ENCODE measurements around the gene AAK1.
A peak's percentile ranks its signal among the peaks of the same experiment; 100 is the strongest.
"Not testable (repeated sequence)": the region's sequence is repeated elsewhere in the genome, so short reads cannot be mapped to it uniquely, and the experiment has no call there.

Gene AAK1

GRCh38 chr2:69592511-69592910 lies 51.0 kb downstream of the AAK1 start:
- no peak for DNase-seq

- DNase-seq = no peak
Observed at GRCh38 chr2:69589973-69590652, 53.4 kb downstream of the AAK1 start.

- DNase-seq = no peak
Observed at GRCh38 chr2:69588945-69589344, 54.6 kb downstream of the AAK1 start.

GRCh38 chr2:69588403-69588802 lies 55.1 kb downstream of the AAK1 start:
- DNase-seq = no peak

GRCh38 chr2:69585855-69586555 lies 57.5 kb downstream of the AAK1 start:
- no peak for DNase-seq

- no peak for DNase-seq
Observed at GRCh38 chr2:69584127-69584889, 59.2 kb downstream of the AAK1 start.

GRCh38 chr2:69583321-69583833 lies 60.2 kb downstream of the AAK1 start:
- DNase-seq = no peak

GRCh38 chr2:69582582-69583176 lies 60.9 kb downstream of the AAK1 start:
- no peak for DNase-seq

GRCh38 chr2:69581774-69582581 lies 61.6 kb downstream of the AAK1 start:
- DNase-seq = no peak

GRCh38 chr2:69580486-69580885 lies 63.1 kb downstream of the AAK1 start:
- DNase-seq = no peak

- DNase-seq = no peak
Observed at GRCh38 chr2:69579536-69579935, 64.0 kb downstream of the AAK1 start.

GRCh38 chr2:69578198-69578540 lies 65.4 kb downstream of the AAK1 start:
- DNase-seq = no peak

- no peak for DNase-seq
Observed at GRCh38 chr2:69577467-69578197, 65.9 kb downstream of the AAK1 start.

GRCh38 chr2:69576880-69577279 lies 66.7 kb downstream of the AAK1 start:
- no peak for DNase-seq

- no peak for DNase-seq
Observed at GRCh38 chr2:69575926-69576325, 67.6 kb downstream of the AAK1 start.

- DNase-seq = not testable (repeated sequence)
Observed at GRCh38 chr2:69575371-69575770, 68.2 kb downstream of the AAK1 start.

GRCh38 chr2:69572641-69573040 lies 70.9 kb downstream of the AAK1 start:
- DNase-seq = no peak

GRCh38 chr2:69571189-69571588 lies 72.3 kb downstream of the AAK1 start:
- no peak for DNase-seq

- DNase-seq = no peak
Observed at GRCh38 chr2:69570474-69570873, 73.1 kb downstream of the AAK1 start.

GRCh38 chr2:69567909-69568300 lies 75.6 kb downstream of the AAK1 start:
- no peak for DNase-seq

GRCh38 chr2:69567157-69567908 lies 76.2 kb downstream of the AAK1 start:
- DNase-seq = peak; percentile 63

All from amniotic stem cell (primary cell).